AG09309 (cell line): ENCODE measurements around the gene PPP2R5C.
"Not testable (repeated sequence)": the region's sequence is repeated elsewhere in the genome, so short reads cannot be mapped to it uniquely, and the experiment has no call there.

ENCODE experiments used
- DNase-seq: peaks from one replicate; pipeline ENCODE4 v3.0.0-alpha.2; 2010; ENCODE audit warnings: low read depth
- H3K4me3 ChIP-seq: 2 replicates; pipeline ENCODE4 v1.5.1; 2011; ENCODE audit warnings: mild to moderate bottlenecking, low read depth, low read length, moderate library complexity; ENCODE audit not compliant: control insufficient read depth
- TF ChIP-seq, protein P1 (sequence below): IDR thresholded peaks from 2 replicates; pipeline ENCODE4 v1.5.1; 2011; ENCODE audit warnings: mild to moderate bottlenecking, low read depth, low read length, inconsistent platforms; ENCODE audit not compliant: insufficient read depth, control insufficient read depth; ENCODE audit errors: missing control alignments

The PPP2R5C gene

DNA sequence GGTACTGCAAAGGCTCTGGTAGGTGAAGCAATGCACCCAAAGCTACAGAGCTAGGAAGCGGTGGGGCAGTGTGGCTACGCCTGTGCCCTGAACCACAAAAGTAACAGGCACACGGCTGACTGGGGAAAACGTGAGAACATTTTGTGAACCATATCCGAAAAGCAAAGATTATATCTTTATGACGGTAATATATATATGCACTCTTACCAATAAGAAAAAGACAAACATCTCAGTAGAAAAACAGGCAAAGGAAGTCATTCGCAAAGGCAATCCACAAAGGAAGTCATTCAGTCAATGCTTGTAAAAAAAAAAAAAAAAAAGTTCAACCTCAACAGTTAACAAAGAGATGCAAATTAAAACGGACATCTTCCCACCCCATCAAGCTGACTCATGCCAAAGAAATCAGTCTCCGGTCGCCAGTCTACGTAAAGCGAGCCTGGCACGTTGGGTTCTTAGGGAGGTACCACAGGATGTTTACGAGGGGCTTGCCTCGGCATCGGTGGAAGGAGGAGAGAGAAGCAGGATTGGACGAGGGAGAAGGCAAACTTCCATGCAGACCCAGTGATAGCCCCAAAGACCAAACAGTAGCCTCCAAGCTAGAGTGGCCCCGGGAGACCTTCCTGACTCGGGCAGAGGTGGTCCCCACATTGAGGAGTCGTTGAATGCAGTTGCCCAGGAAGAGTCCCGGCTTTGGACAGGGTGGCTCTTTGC, 39.4 kb upstream of the PPP2R5C start:
- TF ChIP-seq, protein P1, sequence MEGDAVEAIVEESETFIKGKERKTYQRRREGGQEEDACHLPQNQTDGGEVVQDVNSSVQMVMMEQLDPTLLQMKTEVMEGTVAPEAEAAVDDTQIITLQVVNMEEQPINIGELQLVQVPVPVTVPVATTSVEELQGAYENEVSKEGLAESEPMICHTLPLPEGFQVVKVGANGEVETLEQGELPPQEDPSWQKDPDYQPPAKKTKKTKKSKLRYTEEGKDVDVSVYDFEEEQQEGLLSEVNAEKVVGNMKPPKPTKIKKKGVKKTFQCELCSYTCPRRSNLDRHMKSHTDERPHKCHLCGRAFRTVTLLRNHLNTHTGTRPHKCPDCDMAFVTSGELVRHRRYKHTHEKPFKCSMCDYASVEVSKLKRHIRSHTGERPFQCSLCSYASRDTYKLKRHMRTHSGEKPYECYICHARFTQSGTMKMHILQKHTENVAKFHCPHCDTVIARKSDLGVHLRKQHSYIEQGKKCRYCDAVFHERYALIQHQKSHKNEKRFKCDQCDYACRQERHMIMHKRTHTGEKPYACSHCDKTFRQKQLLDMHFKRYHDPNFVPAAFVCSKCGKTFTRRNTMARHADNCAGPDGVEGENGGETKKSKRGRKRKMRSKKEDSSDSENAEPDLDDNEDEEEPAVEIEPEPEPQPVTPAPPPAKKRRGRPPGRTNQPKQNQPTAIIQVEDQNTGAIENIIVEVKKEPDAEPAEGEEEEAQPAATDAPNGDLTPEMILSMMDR, result no peak

DNA sequence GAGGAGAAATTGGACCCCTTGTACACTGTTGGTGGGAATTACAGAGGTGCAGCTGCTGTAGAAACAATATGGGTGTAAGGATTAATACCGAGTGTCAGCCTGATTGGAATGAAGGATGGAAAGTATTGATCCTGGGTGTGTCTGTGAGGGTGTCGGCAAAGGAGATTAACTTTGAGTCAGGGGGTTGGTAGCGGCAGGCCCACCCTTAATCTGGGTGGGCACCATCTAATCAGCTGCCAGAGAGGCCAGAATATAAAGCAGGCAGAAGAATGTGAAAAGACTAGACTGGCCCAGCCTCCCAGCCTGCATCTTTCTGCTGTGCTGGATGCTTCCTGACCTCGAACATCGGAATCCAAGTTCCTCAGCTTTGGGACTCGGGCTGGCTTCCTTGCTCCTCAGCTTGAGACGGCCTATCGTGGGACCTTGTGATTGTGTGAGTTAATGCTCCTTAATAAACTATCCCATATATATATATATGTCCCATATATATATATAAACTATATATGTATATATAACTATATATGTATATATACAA, 38.4 kb upstream of the PPP2R5C start:
- no peak overlapping the region for H3K4me3 ChIP-seq
- no peak for DNase-seq
- TF ChIP-seq, protein P1, result no peak

More for the DNA sequence above, 39.4 kb upstream of the PPP2R5C start:
- peak; percentile 45 for DNase-seq
- H3K4me3 ChIP-seq, result no peak overlapping the region

DNA sequence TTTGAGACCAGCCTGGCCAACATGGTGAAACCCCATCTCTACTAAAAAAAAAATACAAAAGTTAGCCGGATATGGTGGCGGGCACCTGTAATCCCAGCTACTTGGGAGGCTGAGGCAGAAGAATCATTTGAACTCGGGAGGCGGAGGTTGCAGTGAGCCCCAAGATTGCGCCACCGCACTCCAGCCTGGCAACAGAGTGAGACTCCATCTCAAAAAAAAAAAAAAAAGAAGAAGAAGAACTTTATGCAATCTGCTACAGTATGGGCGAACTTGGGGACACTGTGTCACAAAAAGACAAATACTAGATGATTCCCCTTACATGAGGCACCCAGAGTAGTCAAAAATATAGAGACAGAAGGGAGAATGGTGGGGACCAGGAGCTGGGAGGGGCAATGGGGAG, 35.9 kb upstream of the PPP2R5C start:
- DNase-seq, H3K4me3 ChIP-seq: not testable (repeated sequence)

DNA sequence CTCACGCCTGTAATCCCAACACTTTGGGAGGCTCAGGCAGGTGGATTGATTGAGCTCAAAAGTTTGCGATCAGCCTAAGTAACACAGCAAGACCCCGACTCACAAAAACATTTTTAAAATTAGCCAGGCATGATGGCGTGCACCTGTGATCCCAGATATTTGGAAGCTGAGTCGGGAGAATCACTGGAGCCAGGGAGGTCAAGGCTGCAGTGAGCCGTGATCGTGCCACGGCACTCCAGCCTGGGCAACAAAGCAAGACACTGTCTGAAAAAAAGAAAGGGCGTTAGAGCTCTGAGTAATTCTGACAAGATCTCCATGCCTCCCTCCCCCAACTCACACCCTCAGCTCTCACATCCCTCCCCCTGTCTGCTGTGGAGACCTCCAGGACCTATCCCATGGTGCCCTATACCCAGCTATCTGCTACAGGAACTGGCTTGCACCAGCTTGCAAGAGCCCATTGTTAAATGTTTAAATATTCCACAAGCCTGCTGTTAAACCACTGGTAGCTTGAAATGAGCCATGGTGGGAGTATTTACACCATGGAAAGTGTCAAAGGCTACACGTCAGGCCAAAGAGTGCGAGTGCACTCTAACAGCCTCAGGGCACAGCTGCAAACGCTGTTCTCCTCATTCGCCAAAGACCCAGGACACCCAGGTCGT, 35.1 kb upstream of the PPP2R5C start:
- H3K4me3 ChIP-seq, result no peak overlapping the region
- no peak for DNase-seq
- TF ChIP-seq, protein P1, result no peak

DNA sequence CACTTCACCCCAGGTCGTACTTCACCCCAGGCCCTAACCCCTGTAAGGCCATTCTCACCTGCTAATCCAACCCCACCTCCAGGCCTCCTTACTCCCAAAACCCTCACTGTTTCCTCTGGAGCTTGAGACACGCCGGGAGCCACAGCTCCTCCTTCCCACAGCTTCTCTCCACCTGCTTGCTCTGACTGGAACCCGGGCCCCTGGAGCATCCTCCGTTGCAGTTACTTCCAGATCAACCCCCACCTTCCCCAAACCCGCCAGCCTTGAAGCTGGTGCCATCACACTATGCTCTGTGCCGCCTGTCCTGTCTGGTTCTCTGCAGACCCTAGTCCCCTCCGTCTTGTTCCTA, 34.6 kb upstream of the PPP2R5C start:
- DNase-seq, result no peak
- no peak overlapping the region for H3K4me3 ChIP-seq
- TF ChIP-seq, protein P1, result no peak

DNA sequence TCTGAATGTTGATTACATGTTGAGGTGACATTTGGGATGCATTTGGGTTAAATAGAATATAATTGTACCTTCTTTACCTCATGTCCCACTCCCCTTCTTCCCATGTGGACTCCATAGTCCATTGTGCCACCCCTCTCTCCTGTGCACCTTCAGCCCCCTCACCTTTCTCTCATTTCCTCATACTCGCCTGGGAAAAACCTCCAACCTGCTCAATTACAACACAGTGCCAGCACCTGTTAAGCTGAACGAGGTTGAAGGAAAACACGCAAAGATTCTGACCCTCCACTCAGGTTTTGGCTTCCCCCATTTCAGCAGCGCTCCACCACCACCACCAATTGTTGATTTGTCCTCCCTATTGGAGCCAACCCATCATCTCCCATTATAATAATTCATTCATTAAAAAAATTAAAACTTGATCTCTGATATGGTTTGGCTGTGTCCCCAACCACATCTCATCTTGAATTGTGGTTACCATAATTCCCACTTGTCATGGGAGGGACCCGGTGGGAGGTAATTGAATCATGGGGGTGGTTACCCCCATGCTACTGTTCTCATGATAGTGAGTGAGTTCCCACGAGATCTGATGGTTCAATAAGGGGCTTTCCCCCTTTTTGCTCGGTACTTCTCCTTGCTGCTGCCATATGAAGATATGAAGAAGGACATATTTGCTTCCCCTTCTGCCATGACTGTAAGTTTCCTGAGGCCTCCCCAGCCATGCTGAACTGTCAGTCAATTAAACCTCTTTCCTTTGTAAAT, 33.7 kb upstream of the PPP2R5C start:
- no peak for DNase-seq
- TF ChIP-seq, protein P1, result no peak
- no peak overlapping the region for H3K4me3 ChIP-seq

DNA sequence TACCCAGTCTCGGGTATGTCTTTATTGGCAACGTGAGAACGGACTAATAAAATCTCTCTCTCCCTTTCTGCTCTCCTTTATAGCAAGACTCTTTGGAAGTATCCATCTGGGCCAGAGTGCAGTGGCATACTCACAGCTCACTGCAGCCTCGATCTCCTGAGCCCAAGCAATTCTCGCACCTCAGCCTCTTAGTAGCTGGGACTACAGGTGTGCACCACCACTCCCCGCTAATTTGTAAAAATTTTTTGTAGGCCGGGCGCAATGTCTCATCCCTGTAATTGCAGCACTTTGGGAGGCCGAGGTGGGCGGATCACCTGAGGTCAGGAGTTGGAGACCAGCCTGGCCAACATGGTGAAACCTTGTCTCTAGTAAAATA, 33.2 kb upstream of the PPP2R5C start:
- TF ChIP-seq, protein P1, result no peak
- H3K4me3 ChIP-seq, result no peak overlapping the region
- DNase-seq, result no peak
